WI38 (cell line): ENCODE results near the gene PSMD5.

ENCODE experiments used
- H3K4me3 ChIP-seq: 2 replicates; pipeline ENCODE4 v1.5.1; 2011; ENCODE audit warnings: low read depth, mild to moderate bottlenecking, control low read depth, low read length
- TF ChIP-seq, protein P1 (sequence below): IDR thresholded peaks from 2 replicates; pipeline ENCODE4 v1.5.1; 2012; ENCODE audit warnings: low read depth, mild to moderate bottlenecking, control low read depth, low read length

The PSMD5 gene

GRCh38 chr9:120867676-120868338 lies 25.1 kb upstream of the PSMD5 start:
- no peak overlapping the region for H3K4me3 ChIP-seq

DNA sequence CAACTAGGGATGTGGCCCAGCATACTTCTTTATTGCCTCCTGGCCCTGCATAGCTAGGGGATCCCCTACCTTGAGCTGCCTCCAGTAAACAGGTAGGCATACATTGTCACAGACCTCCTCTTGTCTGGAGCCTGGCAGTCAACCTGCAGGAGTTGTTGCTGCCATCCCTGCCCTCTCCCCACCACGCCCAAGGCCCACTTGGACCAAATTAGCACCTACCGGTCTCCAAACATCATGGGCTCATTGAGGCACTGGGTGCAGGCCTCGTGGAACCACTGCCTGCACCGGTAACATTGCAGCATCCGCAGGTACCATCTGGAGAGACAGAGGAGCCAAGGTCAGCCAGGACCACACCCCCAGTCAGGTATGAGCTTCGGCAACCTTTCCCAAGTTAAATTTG lies 23.9 kb upstream of the PSMD5 start:
- no peak overlapping the region for H3K4me3 ChIP-seq
- TF ChIP-seq, protein P1, sequence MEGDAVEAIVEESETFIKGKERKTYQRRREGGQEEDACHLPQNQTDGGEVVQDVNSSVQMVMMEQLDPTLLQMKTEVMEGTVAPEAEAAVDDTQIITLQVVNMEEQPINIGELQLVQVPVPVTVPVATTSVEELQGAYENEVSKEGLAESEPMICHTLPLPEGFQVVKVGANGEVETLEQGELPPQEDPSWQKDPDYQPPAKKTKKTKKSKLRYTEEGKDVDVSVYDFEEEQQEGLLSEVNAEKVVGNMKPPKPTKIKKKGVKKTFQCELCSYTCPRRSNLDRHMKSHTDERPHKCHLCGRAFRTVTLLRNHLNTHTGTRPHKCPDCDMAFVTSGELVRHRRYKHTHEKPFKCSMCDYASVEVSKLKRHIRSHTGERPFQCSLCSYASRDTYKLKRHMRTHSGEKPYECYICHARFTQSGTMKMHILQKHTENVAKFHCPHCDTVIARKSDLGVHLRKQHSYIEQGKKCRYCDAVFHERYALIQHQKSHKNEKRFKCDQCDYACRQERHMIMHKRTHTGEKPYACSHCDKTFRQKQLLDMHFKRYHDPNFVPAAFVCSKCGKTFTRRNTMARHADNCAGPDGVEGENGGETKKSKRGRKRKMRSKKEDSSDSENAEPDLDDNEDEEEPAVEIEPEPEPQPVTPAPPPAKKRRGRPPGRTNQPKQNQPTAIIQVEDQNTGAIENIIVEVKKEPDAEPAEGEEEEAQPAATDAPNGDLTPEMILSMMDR, result no peak

More at GRCh38 chr9:120867676-120868338, 25.1 kb upstream of the PSMD5 start:
- TF ChIP-seq, protein P1, result no peak

DNA sequence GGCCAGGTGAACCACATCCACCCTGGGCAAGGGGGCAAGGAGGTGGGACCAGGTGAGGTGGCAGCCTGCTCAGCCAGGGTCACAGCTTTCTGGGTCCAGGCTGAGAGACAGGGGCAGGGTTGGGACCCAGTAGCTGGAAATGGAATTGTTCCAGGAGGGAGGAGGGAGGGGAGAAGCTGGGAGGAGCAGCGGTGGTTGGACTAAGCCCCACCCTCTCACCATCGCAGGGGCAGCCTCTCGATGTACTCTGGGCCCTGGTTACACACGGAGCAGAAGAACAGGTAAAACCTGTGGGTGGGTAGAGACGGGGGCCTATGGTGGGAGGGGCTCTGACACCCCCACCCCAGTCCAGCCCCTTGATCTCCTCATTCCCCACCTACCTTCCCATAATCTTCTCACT lies 23.1 kb upstream of the PSMD5 start:
- TF ChIP-seq, protein P1, result no peak

GRCh38 chr9:120865176-120865575 lies 22.5 kb upstream of the PSMD5 start:
- TF ChIP-seq, protein P1, result no peak
- H3K4me3 ChIP-seq, result no peak overlapping the region

More for the DNA sequence above, 23.1 kb upstream of the PSMD5 start:
- H3K4me3 ChIP-seq, result no peak overlapping the region

GRCh38 chr9:120864719-120865118 lies 22.0 kb upstream of the PSMD5 start:
- TF ChIP-seq, protein P1, result no peak
- H3K4me3 ChIP-seq, result no peak overlapping the region

DNA sequence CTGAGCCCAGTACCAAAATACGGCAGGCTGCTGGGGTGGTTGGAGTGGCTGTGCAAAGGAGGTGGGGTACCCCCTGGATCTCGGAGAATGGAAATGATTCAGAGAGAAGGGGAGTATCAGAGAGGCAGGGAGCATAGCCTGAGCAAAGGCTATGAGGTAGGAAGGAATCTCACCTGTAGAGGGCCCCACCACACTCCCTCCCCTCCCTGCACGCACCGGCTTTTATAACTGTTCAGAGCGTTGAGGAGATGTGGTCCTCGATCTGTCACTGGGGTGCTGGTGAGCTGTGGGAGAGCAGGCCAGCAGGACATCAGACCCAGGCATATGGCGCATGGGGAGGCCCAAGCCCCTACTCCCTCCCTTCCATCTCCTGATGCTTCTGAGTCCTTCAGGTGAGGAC lies 21.1 kb upstream of the PSMD5 start:
- TF ChIP-seq, protein P1, result no peak
- H3K4me3 ChIP-seq, result no peak overlapping the region

GRCh38 chr9:120862452-120862851 lies 19.7 kb upstream of the PSMD5 start:
- TF ChIP-seq, protein P1, result no peak
- no peak overlapping the region for H3K4me3 ChIP-seq
